Body of pancreas (tissue), 4 donors: ENCODE data around the gene SLC5A3.

ENCODE experiments used
- POLR2A ChIP-seq, 3 donors: fragments of 450-650 bp; IDR thresholded peaks; one replicate each; pipeline ENCODE4 v1.6.1; 2016; ENCODE audit warnings: antibody characterized with exemption in 3 of 3, mild to moderate bottlenecking in 2 of 3
- TF ChIP-seq, protein P1 (sequence below), 7 experiments: fragments of 450-650 bp in 4 of 7; fragments of 200-600 bp in 3 of 7; sonication (generic) in 3 of 7; IDR thresholded peaks; one replicate each; pipeline ENCODE4 v1.5.1; 2016 to 2019; ENCODE audit warnings: antibody characterized with exemption in 7 of 7

DNA sequence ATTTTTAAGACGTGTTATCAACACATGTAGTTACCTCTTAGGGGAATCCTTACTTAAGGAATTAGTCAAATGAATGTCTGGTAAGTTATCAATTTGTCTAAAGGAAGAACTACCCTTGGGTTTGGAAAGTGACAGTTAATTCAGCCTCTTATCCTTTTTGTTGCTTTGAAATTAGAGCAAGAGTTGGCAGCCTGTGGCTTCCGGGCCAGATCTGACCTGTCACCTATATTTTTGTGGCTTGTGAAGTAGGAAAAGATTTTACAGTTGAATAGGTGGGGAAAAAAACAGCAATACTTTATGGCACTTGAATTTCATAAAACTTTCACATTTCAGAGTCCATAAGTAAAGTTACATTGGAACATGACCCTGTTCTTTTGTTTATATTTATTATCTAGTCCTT lies 5.5 kb downstream of the SLC5A3 start:
- no peak for TF ChIP-seq POLR2A (IDR thresholded peaks at IDR 0.05)
- TF ChIP-seq, protein P1, sequence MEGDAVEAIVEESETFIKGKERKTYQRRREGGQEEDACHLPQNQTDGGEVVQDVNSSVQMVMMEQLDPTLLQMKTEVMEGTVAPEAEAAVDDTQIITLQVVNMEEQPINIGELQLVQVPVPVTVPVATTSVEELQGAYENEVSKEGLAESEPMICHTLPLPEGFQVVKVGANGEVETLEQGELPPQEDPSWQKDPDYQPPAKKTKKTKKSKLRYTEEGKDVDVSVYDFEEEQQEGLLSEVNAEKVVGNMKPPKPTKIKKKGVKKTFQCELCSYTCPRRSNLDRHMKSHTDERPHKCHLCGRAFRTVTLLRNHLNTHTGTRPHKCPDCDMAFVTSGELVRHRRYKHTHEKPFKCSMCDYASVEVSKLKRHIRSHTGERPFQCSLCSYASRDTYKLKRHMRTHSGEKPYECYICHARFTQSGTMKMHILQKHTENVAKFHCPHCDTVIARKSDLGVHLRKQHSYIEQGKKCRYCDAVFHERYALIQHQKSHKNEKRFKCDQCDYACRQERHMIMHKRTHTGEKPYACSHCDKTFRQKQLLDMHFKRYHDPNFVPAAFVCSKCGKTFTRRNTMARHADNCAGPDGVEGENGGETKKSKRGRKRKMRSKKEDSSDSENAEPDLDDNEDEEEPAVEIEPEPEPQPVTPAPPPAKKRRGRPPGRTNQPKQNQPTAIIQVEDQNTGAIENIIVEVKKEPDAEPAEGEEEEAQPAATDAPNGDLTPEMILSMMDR (IDR thresholded peaks at IDR 0.05) = no peak
